Left ventricle myocardium inferior (tissue), 1 donor: ENCODE data around the gene XRCC5. TPM values are rescaled to one million over a fixed set of nuclear protein-coding genes. Genes with fewer than 3 reads are reported as not detected.
A peak's percentile ranks its signal among the peaks of the same experiment; 100 is the strongest.

Experiments used
- DNase-seq: peaks from one replicate; pipeline ENCODE4 v3.0.0-alpha.2; 2020
- H3K27ac ChIP-seq: fragments of 200-600 bp; replicated peaks from 2 replicates; pipeline ENCODE4 v1.8.0; 2021
- H3K27me3 ChIP-seq: fragments of 200-600 bp; 2 replicates; pipeline ENCODE4 v1.8.0; 2021; ENCODE audit warnings: low read depth
- H3K36me3 ChIP-seq: fragments of 200-600 bp; 2 replicates; pipeline ENCODE4 v1.8.0; 2021
- H3K4me1 ChIP-seq: fragments of 200-600 bp; 2 replicates; pipeline ENCODE4 v1.8.0; 2021
- H3K4me3 ChIP-seq: fragments of 200-600 bp; 2 replicates; pipeline ENCODE4 v1.8.0; 2021; ENCODE audit warnings: mild to moderate bottlenecking, moderate library complexity
- H3K9me3 ChIP-seq: fragments of 200-600 bp; replicated peaks from 2 replicates; pipeline ENCODE4 v1.8.0; 2021
- CTCF ChIP-seq: fragments of 200-600 bp; IDR thresholded peaks from 2 replicates; pipeline ENCODE4 v1.8.0; 2021; ENCODE audit warnings: antibody characterized with exemption, mild to moderate bottlenecking, borderline replicate concordance
- intact Hi-C: fragments of 100-400 bp; cut with micrococcal nuclease; formaldehyde crosslinking; loops from one replicate; pipeline ENCODE4 v1.11.0; 2022
- total RNA-seq: library from RNA; stranded (reverse); fragmentation: NEBNext Ultra II Directional; extraction: Animal tissue kit (Norgen Biotek cat#: 25700); gene quantifications from one replicate; pipeline ENCODE4 v1.2.1, GENCODE V29; 2021
- donor health status: DM: no; HTN: yes; CAD: no; lungs with severe emphysema.

XRCC5 gene
- total RNA-seq, 1 donor from 2014 or later: 110 TPM

GRCh38 chr2:216081487-216082116 lies 27.5 kb upstream of the XRCC5 start, which contains the start of the genes PECR and TMEM169:
Gene PECR (minus strand): TSS chr2:216081809. CDS start chr2:216081741, 68 bp downstream.
Gene TMEM169 (plus strand): TSS chr2:216081919. CDS start chr2:216095964, 14,045 bp downstream.
- Histone ChIP-seq H3K27ac (peak within 1 kb of the TSS; percentile 45), H3K9me3 (no peaks in the 10 kb centered on the region), H3K36me3 (no peaks in the 10 kb centered on the region), H3K4me1 (peaks cover 19% of the 10 kb centered on the region), H3K27me3 (no peaks in the 10 kb centered on the region), H3K4me3 (peak within 1 kb of the TSS; percentile 75)
- intact Hi-C loops: no loop called here
- TF ChIP-seq CTCF: no peak
- peak; percentile 86 for DNase-seq

GRCh38 chr2:216082117-216082711 lies 26.9 kb upstream of the XRCC5 start:
- H3K27me3 ChIP-seq: no peaks in the 10 kb centered on the region
- intact Hi-C loops: no loop called here
- H3K4me3 ChIP-seq: peak overlapping the region; percentile 75
- no peaks in the 10 kb centered on the region for H3K36me3 ChIP-seq
- no peak for DNase-seq
- peak overlapping the region; percentile 45 for H3K27ac ChIP-seq
- TF ChIP-seq CTCF: no peak
- no peaks in the 10 kb centered on the region for H3K9me3 ChIP-seq
- peaks cover 19% of the 10 kb centered on the region for H3K4me1 ChIP-seq

GRCh38 chr2:216082805-216083204 lies 26.3 kb upstream of the XRCC5 start:
- H3K4me3 ChIP-seq: no peak overlapping the region
- H3K9me3 ChIP-seq: no peaks in the 10 kb centered on the region
- H3K27me3 ChIP-seq: no peaks in the 10 kb centered on the region
- no peaks in the 10 kb centered on the region for H3K36me3 ChIP-seq
- no peak for TF ChIP-seq CTCF
- H3K27ac ChIP-seq: no peak overlapping the region
- intact Hi-C loops: no loop called here
- H3K4me1 ChIP-seq: peaks cover 19% of the 10 kb centered on the region
- DNase-seq: no peak

GRCh38 chr2:216083464-216084281 lies 25.5 kb upstream of the XRCC5 start:
- no peaks in the 10 kb centered on the region for H3K27me3 ChIP-seq

More at GRCh38 chr2:216083464-216084281, 25.5 kb upstream of the XRCC5 start:
- DNase-seq: no peak
- Histone ChIP-seq H3K4me1 (peaks cover 19% of the 10 kb centered on the region), H3K4me3 (no peak overlapping the region), H3K27ac (no peak overlapping the region), H3K36me3 (no peaks in the 10 kb centered on the region), H3K9me3 (no peaks in the 10 kb centered on the region)
- no peak for TF ChIP-seq CTCF
- intact Hi-C loops: no loop called here
